K562 (cell line): ENCODE measurements around the gene AURKB. TPM values are rescaled to one million over a fixed set of nuclear protein-coding genes. Genes with fewer than 3 reads are reported as not detected.
A peak's percentile ranks its signal among the peaks of the same experiment; 100 is the strongest.

Experiments used
- BCL6 ChIP-seq: fragments of 250-450 bp; sonication (Bioruptor Pico); IDR thresholded peaks from 2 replicates; pipeline ENCODE4 v1.4.0; 2020
- CAMTA2 ChIP-seq: fragments of 250-450 bp; sonication (Bioruptor Pico); conservative IDR thresholded peaks from 2 replicates; pipeline ENCODE4 v1.5.1; 2022
- CREB3L1 ChIP-seq: fragments of 450-650 bp; IDR thresholded peaks from 2 replicates; pipeline ENCODE4 v1.6.1; 2014; ENCODE audit warnings: low read depth, mild to moderate bottlenecking, moderate library complexity, borderline replicate concordance
- ERF ChIP-seq: fragments of 450-650 bp; formaldehyde crosslinking; IDR thresholded peaks from 2 replicates; pipeline ENCODE4 v1.4.0; 2020; ENCODE audit warnings: mild to moderate bottlenecking, mixed read lengths
- GATAD2B ChIP-seq: fragments of 450-650 bp; IDR thresholded peaks from 2 replicates; pipeline ENCODE4 v1.6.1; 2017; ENCODE audit warnings: mild to moderate bottlenecking, borderline replicate concordance
- GTF3C2 ChIP-seq: IDR thresholded peaks from 3 replicates; pipeline ENCODE4 v1.6.1; 2011; ENCODE audit warnings: borderline replicate concordance, mild to moderate bottlenecking, moderate library complexity; ENCODE audit not compliant: insufficient read length; ENCODE audit errors: extremely low read depth
- HDAC2 ChIP-seq: fragments of 450-650 bp; IDR thresholded peaks from 2 replicates; pipeline ENCODE4 v1.6.1; 2016; ENCODE audit warnings: mild to moderate bottlenecking
- IFI16 ChIP-seq: fragments of 250-450 bp; sonication (Bioruptor Pico); IDR thresholded peaks from 2 replicates; pipeline ENCODE4 v2.1.2; 2022; ENCODE audit warnings: mild to moderate bottlenecking, inconsistent platforms
- NCOA2 ChIP-seq, 2 experiments: fragments of 450-650 bp; IDR thresholded peaks; 2 replicates each; pipeline ENCODE4 v1.6.1; 2018; ENCODE audit warnings: mild to moderate bottlenecking in 2 of 2, moderate library complexity in 1 of 2; ENCODE audit not compliant: partially characterized antibody in 2 of 2
- NCOA4 ChIP-seq: fragments of 450-650 bp; IDR thresholded peaks from 2 replicates; pipeline ENCODE4 v1.6.1; 2018; ENCODE audit warnings: mild to moderate bottlenecking; ENCODE audit not compliant: partially characterized antibody
- POLR2A ChIP-seq: fragments of 450-650 bp; conservative IDR thresholded peaks from 2 replicates; pipeline ENCODE4 v1.6.1; 2016
- SRSF1 ChIP-seq: fragments of 200-400 bp; formaldehyde crosslinking; IDR thresholded peaks from 2 replicates; pipeline ENCODE4 v1.6.1; 2017; ENCODE audit warnings: mild to moderate bottlenecking, low read depth, low read length, moderate library complexity
- TAF9B ChIP-seq: fragments of 450-650 bp; IDR thresholded peaks from 2 replicates; pipeline ENCODE4 v1.6.1; 2018; ENCODE audit warnings: mild to moderate bottlenecking; ENCODE audit not compliant: partially characterized antibody
- TCF7L2 ChIP-seq: fragments of 150-350 bp; IDR thresholded peaks from 2 replicates; pipeline ENCODE4 v1.6.1; 2016; ENCODE audit warnings: low read depth, mild to moderate bottlenecking, low read length, moderate library complexity
- ZMIZ1 ChIP-seq, 2 experiments: fragments of 150-350 bp in 1 of 2; IDR thresholded peaks; 2 replicates each; pipeline ENCODE4 v1.6.1; 2012 to 2016; ENCODE audit warnings: low read depth in 2 of 2, low read length in 2 of 2, mild to moderate bottlenecking in 1 of 2, moderate library complexity in 1 of 2
- ZNF23 ChIP-seq: fragments of 250-450 bp; sonication (Bioruptor Pico); IDR thresholded peaks from 2 replicates; pipeline ENCODE4 v1.4.0; 2020; ENCODE audit warnings: mild to moderate bottlenecking
- ZNF449 ChIP-seq: fragments of 250-450 bp; sonication (Bioruptor Pico); IDR thresholded peaks from 2 replicates; pipeline ENCODE4 v1.8.0; 2022; ENCODE audit warnings: moderate library complexity, mild to moderate bottlenecking, inconsistent platforms
- polyA plus RNA-seq, 8 experiments: library from polyadenylated mRNA; depleted of rRNA in 4 of 8; stranded (reverse) in 5 of 8; unstranded in 3 of 8; fragments of >200 nt; fragmentation: Nextera tagmentation in 2 of 8; fragmentation: Illumina TruSeq in 1 of 8; extraction: Ambion mirVana in 2 of 8; extraction: Trizol in 1 of 8; gene quantifications; 2 replicates each; pipeline versions ENCODE4 v1.2.1 to v1.2.3, GENCODE V29; 2011 to 2014; ENCODE audit warnings: inconsistent platforms in 1 of 8, missing spikeins in 1 of 8
- total RNA-seq, 7 experiments: library from RNA; depleted of rRNA in 6 of 7; stranded (reverse); fragments of >200 nt in 6 of 7; fragmentation: Illumina TruSeq in 2 of 7; extraction: Trizol in 2 of 7; gene quantifications; 2 replicates each; pipeline versions ENCODE4 v1.2.1 to v1.2.3, GENCODE V29; 2011 to 2021; ENCODE audit warnings: low replicate concordance in 1 of 7

Gene AURKB
- total and polyA plus RNA-seq, 9 of the 15 experiments (the other 6 are each of a cell fraction or from before 2014, with no cell fraction given) = 27.2 to 114 (median 74.8) TPM

- TF ChIP-seq TCF7L2 (no peak), CREB3L1 (peak; percentile 55; the same call in 1 of the 2 replicates), BCL6 (CRISPR knock-in tag) (0 out of 2 replicates have a peak, but pooled peaks have one; percentile 67), CAMTA2 (CRISPR knock-in tag) (peak; percentile 98), GTF3C2 (no peak), NCOA4 (peak; percentile 96), TAF9B (peak; percentile 97), GATAD2B (peak; percentile 99), HDAC2 (peak; percentile 84), ZMIZ1 (IDR thresholded peaks at IDR 0.05; ENCODE audit: low read depth in 2 of 2, low read length in 2 of 2) (peak in 1 of 2 experiments; percentile 100; a peak in 2 of 4 replicates), NCOA2 (IDR thresholded peaks at IDR 0.05; ENCODE audit: partially characterized antibody in 2 of 2) (no peak), IFI16 (0 out of 2 replicates have a peak, but pooled peaks have one; percentile 23), ZNF449 (CRISPR knock-in tag) (no peak), ZNF23 (peak; percentile 73), ERF (CRISPR knock-in tag) (peak; percentile 96), POLR2A (peak; percentile 100), SRSF1 (no peak)
Observed at GRCh38 chr17:8173056-8173870, 37.1 kb downstream of the AURKB start (continued).
